Fibroblast of peridontal ligament (primary cell): ENCODE data around the gene CCDC201.

Experiments used
- DNase-seq: peaks from one replicate; pipeline ENCODE4 v3.0.0-alpha.2; 2010; ENCODE audit errors: extremely low read depth

Gene CCDC201

DNA sequence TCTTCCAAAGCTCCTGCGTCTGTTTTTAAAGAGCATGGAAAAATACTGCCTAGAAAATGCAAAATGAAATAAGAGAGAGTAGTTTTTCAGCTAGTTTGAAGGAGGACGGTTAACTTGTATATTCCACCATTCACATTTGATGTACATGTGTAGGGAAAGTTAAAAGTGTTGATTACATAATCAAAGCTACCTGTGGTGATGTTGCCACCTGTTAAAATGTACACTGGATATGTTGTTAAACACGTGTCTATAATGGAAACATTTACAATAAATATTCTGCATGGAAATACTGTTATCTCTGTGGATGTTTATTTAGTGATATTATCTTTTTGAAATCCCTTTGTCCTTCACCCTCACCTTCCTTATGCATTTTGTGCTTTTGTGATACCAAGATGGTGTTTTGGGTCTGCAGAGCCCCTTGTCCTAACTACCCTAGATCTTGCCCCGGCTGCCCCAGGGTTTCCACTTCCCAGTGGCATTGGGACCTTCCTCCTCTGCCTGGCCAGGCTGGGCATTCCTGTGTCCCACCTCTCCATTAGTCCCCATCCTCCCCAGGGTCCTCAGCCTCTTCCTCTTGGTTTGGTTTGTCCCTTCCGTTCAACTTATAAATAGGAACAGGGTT is 20.6 kb upstream of the CCDC201 start:
- no peak for DNase-seq

DNA sequence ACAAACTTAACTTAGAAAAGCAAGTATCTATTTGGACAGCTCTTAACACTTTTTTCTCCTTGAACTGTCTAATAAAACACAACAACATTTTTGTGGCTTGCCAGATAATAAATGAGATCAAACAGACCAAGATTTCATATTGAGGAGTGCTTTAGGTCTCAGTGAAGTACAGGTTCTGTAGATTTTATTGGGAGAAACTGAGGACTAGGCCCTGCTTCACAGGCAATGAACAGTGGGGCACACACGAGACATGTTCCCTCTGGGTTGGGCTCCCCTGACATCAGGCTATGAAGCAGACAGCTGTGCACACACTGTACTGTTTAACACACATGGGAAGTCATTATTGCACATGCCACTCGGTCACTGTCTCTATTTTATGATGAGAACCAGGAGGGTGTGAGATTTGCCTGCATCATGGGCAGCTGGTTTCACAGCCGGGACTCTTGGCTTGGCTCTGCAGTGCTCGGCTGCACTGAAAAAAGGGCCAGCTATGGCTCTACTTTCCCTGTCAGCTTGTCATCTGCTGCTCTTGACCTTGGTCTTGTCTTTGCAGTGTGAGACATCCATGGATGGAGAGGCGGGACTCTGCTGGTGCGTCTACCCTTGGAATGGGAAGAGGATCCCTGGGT is 19.6 kb upstream of the CCDC201 start:
- DNase-seq, result no peak

DNA sequence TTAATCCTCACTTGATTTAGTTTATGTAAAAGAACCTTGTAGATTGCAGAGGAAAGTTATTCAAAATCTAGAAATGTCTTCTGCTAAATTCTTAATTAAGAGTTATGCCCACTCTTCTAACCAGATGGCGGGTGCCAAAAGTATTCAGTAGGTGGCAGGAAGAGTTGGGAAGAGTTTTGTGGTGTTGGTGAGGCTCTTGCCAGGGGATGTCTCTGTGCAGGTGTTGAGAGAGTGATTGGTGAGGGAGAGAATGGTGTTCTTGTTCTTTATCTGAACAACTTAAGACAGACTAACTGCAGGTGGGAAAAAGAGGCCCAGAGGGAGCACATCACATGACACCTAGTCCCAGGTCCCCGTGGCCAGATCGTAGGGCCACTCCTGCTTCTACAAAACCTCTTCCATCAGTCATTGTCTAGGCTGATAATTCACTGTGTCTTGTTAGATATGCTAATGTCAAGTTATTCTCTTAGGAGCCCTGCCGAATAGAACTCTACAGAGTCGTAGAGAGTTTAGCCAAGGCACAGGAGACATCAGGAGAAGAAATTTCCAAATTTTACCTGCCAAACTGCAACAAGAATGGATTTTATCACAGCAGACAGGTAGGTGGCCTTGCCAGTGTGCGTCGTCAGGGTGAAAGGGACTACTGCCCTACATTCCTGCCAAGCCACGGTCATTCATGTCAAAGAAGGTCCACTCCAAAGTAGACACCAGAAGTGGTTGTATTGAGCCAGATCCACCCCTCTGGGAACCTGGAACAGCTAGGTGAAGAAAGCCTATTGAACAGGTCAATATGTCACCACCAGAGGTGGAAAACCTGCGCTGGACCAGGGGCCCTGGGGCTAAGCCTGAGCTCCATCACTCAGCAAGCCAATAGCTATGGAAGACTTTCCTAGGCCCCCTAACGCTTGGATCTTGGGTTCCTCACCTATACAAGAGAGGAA is 18.9 kb upstream of the CCDC201 start:
- DNase-seq, result no peak

DNA sequence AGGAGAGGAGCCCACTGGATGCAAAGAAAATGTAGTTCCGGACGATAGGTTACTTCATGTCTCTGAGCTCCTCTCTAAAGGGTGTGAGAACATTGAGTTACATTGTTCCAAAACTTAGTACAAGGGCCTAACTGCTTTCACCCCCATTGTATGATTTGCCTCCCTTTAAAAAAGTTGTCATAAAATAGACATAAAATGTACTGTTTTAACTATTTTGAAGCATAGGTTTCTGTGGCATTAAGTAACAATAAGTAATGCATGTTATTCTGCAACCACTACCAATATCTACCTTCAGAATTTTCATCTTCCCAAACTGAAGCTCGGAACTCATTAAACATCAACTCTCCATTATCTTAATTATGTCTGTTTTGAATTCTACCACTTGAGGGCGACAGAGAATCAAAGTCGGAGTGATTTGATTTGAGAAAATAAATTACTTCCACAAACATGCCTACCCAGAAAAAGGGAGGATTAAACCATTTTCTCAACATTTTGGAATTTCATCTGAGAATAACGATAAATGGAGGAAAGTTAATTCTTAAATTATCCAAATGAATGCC is 18.1 kb upstream of the CCDC201 start:
- DNase-seq, result peak; percentile 76

DNA sequence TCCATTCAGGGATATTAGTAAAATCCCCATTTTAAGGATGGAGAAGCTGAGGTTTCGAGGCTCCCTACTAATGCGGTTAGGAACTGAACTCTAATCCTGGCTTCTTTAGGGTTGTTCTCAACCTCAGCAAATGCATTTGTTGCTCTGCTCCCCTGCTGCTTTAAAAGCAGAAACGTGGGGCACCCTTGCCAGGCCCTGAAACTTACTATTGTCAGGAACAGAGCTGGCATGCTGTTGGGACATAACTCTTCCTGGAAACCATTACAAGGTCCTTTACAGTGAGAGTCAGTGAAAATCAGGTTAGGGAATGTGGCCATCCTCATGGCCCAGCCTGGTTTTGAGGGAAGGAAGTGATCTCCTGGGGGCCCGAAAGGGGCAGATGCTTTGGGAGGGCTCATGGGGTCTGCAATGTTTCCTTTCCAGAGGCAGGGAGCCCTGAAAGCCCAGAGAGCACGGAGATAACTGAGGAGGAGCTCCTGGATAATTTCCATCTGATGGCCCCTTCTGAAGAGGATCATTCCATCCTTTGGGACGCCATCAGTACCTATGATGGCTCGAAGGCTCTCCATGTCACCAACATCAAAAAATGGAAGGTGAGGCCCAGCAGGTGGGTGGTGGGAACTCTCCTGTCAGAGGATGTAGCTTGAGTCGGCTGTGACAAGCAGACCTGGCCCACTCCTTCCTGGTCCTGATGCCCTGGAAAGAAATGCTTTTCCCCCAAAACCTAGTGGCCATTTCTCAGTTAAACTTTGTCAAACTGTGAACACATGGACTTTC is 17.4 kb upstream of the CCDC201 start:
- DNase-seq, result no peak

DNA sequence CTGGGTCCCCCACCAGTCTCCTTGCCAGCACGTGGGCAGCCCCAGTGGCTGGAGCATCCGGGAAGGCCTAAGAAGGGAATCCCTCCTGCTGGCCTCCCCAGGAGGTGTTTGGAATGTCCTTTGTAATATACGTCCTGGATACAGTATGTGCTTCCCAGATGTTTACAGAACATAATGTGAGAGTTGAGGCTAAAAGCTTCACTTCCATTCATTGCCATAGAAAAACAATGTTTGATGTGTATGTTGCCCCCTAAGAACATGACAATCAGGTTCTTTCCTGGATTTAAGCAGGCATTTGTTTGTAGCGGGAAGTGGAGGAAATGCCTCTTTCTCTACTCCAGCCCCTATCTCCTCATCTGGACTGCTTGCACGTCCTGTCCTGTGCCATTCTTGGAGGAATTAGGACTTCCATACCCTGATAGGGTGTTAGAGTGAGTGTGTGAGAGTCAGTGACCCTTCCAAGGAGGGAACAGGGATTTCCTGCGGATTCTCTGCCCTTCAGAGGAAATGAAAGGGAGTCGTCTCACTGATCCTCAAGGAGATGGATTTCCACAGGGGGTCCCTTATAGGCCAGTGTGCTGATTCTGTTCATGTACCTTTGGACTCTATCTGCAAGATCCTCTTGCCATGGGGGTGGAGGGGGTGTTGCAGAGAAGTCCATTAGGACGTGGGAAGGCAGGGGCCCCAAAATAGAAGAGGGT is 16.6 kb upstream of the CCDC201 start:
- DNase-seq, result no peak

DNA sequence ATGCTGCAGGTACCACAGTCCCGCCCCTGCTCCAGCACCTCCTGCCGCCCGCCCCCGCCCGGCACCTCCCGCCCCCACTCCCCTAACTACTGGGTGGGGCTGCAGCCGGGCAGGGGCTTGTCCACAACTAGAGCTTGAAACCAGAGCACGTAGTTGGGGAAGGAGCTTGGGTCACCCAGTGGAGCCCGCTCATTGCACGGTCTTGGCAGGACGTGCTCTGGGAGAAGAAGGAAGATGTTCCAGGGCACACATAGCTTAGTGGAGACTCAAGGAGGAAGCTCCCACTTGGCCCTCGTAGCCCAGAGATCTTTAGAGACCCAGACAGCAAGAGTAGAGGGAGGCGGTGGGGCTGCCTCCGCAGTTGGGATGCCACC is 16.1 kb upstream of the CCDC201 start:
- DNase-seq, result no peak

DNA sequence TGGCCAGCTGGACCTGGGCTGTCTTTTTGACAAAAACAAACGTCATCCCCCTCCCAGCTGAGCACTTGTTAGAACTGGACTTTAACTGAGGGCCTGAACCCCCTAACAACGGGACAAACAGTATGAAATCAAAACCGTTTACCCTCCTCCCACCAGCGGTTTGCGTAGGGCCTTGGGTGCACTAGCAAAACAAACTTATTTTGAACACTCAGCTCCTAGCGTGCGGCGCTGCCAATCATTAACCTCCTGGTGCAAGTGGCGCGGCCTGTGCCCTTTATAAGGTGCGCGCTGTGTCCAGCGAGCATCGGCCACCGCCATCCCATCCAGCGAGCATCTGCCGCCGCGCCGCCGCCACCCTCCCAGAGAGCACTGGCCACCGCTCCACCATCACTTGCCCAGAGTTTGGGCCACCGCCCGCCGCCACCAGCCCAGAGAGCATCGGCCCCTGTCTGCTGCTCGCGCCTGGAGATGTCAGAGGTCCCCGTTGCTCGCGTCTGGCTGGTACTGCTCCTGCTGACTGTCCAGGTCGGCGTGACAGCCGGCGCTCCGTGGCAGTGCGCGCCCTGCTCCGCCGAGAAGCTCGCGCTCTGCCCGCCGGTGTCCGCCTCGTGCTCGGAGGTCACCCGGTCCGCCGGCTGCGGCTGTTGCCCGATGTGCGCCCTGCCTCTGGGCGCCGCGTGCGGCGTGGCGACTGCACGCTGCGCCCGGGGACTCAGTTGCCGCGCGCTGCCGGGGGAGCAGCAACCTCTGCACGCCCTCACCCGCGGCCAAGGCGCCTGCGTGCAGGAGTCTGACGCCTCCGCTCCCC is 15.5 kb upstream of the CCDC201 start, which contains the start of gene IGFBP1:
Gene IGFBP1 (plus strand): TSS at position 304 of the 808 bp plus-strand sequence. CDS start 165 bp downstream, at position 469.
- DNase-seq, result no peak

DNA sequence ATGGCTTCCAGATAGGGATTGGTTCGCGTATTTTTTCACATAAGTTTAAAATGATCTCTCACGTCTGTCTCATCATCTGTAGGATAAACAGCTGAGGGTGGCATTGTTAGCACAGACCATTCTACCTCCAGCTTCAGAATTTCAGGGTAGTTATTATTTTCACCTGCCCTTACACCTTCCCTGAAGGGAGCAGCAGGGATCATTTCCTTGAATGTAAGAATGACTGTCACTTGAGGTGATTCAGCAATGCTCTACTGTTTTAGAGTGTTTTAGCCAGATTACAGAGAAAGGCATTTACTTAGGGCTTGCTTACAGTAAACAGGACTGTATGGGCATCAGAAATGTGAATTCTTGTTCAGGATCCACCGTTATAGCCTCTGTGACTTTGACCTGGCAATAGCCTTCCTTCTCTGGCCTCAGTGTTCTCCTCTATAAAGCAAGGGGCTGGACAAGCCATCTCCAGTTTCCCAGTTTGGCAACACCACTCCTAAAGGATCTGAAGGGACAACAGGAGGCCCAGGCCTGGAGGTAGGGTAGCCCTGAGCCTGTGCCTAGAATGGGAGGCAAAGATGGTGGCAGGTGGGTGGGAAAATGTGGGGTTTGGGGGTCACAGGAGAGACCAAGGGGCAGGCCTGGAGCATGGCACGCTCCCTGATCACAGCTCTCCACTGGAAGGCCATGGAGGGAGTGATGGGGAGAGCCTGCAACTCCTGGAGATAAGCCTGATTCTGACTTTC is 14.2 kb upstream of the CCDC201 start:
- DNase-seq, result no peak

DNA sequence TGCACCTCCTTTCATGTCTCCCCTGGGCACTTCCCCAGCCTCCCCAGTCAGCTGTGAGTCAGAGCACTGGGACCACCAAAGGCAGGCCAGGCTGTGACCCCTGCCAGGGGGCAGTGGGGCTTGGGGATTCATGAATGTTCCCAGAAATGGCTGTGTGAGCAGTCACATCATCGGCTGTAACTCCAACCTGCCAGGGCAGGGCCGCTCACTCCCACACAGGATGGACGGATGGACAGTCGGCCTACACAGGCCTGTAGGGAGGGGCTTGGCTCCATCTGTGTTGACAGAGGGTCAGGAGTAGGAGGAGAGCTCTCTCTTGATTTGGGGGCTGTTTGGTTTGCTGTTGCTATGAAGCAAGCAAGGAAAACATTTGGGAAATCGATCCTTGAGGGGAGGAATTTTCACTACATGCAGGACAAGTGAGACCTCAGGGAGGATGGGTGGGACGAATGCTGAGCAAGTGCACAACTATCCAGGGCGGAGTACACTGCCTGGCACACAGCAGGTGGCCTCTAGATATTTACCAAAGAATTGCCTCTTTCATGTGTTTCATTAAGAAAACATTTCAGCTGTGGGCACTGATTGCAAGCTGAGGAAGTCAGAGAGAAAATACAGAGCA is 12.5 kb upstream of the CCDC201 start:
- DNase-seq, result peak; percentile 14

DNA sequence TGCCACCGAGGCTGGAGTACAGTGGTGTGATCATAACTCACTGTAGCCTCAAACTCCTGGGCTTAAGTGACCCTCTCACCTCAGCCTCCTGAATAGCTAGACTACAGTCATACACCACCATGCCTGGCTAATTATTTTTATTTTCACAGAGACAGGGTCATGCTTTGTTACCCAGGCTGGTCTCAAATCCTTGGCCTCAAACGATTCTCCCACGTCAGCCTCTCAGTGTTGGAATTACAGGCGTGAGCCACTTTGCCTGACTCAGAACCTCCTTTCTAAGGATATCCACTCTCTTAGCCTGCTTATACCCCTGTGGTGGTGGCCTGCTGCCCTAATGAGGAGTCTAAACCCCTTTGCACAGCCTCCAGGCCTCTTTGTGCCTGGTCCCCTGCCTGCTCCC is 11.3 kb upstream of the CCDC201 start:
- DNase-seq, result no peak

DNA sequence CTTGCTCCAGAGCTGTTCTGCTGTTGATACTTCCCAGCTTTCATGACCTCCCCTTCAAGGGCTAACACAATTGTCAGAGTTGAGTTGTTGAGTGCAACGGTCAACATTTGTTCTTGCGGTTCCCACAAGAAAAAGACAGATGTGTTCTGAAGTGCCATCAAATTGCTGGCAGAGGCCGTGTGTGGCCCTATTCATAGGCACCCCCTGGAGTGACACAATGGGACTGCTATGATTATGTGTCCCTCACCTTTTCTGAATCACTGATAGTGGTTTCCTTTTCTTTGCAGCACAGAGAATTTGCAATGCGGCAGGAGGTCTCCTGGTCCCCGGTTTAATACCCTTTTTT is 9.6 kb upstream of the CCDC201 start:
- DNase-seq, result no peak

DNA sequence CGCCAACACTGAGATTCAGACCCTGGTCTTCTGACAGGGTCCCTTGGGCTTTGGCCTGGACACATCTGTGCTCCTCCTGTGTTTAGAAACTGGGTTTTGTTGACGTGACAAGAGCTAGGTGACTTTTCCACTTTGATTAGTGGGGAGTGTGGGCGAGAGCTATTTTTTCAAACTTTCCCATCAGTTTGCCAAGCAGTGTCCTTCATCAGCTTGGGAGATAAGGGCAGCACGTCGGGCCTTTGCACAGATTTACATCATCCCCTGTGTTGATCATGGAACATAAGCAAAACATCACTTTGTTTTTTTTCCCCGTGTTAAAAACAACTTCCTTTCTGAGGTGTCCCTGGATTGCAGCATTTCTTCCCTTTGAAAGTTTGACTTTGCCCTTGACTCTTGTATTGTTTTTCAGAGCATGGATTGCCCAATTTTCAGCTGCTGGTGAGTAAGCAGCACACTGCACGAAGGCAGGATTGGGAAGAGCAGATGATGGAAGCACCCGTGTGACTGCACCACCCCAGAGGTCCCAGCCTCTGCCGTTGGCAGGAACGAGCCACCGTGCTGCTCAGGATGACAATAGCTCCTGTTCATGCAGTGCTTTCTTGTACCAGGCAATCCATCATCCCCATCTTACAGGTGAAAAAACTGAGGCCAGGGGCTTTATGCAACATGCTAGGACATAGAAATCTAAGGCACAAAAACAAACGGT is 9.0 kb upstream of the CCDC201 start:
- DNase-seq, result peak; percentile 79

DNA sequence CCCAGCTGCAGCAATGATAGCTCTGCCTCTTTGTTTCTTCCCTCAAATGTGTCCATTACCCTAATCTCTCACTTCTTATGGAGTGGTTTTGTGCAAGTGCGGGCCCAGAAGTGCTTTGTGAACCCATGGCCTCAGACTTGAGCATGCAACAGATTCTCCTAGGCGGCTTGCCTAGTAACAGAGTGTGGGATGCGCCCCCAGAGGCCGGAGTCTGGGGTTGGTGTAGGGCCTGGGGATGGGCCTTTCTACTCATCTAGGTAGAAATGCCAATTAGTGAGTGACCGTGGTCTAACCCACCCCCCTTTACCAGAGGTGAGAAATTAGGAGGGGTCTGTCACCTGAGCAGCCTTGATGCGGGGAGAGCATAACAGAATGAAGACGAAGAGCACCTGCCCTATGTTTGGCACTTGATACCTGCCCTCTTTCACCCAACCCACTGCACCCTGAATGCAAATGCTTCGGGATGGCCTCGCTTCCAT is 8.4 kb upstream of the CCDC201 start:
- DNase-seq, result no peak

DNA sequence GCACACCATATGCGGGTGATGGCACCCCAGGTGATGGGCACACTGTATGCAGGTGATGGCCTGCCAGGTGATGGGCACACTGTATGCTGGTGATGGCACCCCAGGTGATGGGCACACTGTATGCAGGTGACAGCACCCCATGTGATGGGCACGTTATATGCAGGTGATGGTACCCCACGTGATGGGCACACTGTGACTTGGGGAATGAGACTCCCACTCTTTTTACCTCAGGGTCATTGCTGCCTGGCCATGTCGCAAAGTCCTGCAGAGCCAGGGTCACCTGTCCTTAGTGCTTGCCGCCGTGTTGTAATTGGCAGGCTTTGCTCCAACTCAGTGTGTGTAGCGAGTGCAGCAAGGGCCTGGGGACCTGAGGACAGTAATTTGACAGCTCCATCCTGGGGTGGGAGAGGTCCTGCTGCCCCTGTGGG is 7.6 kb upstream of the CCDC201 start:
- no peak for DNase-seq

DNA sequence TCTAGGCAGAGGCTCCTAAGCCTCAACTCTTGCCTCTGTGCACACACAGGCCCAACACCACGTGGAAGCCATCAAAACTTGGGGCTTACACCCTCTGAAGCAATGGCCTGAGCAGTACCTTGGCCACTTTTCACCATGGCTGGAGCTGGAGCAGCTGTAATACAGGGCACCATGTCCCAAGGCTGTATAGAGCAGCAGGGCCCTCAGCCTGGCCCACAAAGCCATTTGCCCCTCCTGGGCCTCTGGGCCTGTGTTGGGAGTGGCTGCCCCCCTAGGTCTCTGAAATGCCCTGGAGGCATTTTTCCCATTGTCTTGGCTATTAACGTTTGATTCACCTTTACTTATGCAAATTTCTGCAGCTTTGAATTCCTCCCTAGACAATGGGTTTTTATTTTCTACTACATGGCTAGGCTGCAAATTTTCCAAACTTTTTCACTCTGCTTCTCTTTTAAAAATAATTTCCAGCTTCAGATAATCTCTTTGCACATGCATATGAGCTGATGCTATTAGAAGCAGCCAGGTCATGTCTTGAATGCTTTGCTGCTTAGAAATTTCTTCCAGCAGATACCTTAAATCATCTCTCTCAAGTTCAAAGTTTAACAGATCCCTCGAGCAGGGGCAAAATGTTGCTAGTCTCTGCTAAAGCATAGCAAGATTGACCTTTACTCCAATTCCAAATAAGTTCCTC is 5.7 kb upstream of the CCDC201 start:
- DNase-seq, result no peak

DNA sequence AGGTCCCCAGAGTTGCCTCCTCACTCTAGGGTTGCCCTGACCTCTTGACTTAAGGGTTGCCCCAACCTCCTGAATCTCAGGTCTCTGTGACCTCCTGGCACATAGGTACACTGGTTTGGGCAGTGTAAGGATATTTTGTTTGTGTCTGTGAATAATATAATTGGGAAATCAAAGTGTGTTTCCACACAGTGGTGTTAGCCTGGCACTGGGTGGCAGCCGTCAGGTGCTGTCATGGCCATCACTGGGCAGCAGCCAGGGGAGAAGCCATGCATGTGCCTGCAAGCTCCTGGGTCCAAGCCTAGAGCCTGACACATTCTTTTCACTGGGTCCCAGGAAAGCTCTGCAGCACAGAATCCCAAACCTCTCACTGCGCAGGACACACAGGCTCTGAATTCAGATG is 3.6 kb upstream of the CCDC201 start:
- no peak for DNase-seq
